Liver (tissue), 9 donors: ENCODE results near the gene TRHDE. TPM values are rescaled to one million over a fixed set of nuclear protein-coding genes. Genes with fewer than 3 reads are reported as not detected.
"Not testable (repeated sequence)": the region's sequence is repeated elsewhere in the genome, so short reads cannot be mapped to it uniquely, and the experiment has no call there.

ENCODE experiments used
- DNase-seq: peaks from one replicate; pipeline ENCODE4 v3.0.0-alpha.2; 2017; ENCODE audit warnings: low spot score
- H3K27ac ChIP-seq, 2 donors: one replicate each; pipeline ENCODE4 v1.7.0; 2013; ENCODE audit warnings: inconsistent platforms in 2 of 2, low read length in 2 of 2, control low read depth in 1 of 2, low read depth in 1 of 2, mild to moderate bottlenecking in 1 of 2
- H3K27me3 ChIP-seq, 4 donors: one replicate each; pipeline versions ENCODE4 v1.6.1 to v1.7.0; 2013; ENCODE audit warnings: low read length in 3 of 4, inconsistent platforms in 1 of 4, mild to moderate bottlenecking in 1 of 4, moderate library complexity in 1 of 4; ENCODE audit not compliant: control insufficient read depth in 4 of 4, insufficient read depth in 4 of 4
- H3K36me3 ChIP-seq, 4 donors: one replicate each; pipeline versions ENCODE4 v1.6.1 to v1.7.0; 2013; ENCODE audit warnings: low read length in 3 of 4, mild to moderate bottlenecking in 3 of 4, low read depth in 1 of 4, moderate library complexity in 1 of 4; ENCODE audit not compliant: control insufficient read depth in 4 of 4, insufficient read depth in 3 of 4
- H3K4me1 ChIP-seq, 4 donors: one replicate each; pipeline versions ENCODE4 v1.6.1 to v1.7.0; 2013; ENCODE audit warnings: low read length in 3 of 4, mild to moderate bottlenecking in 3 of 4, moderate library complexity in 1 of 4; ENCODE audit not compliant: control insufficient read depth in 4 of 4, insufficient read depth in 4 of 4
- H3K4me3 ChIP-seq, 3 donors: one replicate each; pipeline versions ENCODE4 v1.6.1 to v1.7.0; 2013; ENCODE audit warnings: low read length in 3 of 3, control low read depth in 1 of 3, low read depth in 1 of 3, mild to moderate bottlenecking in 1 of 3
- H3K9ac ChIP-seq, 2 donors: one replicate each; pipeline ENCODE4 v1.7.0; 2013; ENCODE audit warnings: low read length in 2 of 2, mild to moderate bottlenecking in 2 of 2, moderate library complexity in 2 of 2, control low read depth in 1 of 2, low read depth in 1 of 2
- H3K9me3 ChIP-seq, 4 donors: one replicate each; pipeline versions ENCODE4 v1.6.1 to v1.7.0; 2013; ENCODE audit warnings: low read length in 3 of 4; ENCODE audit not compliant: control insufficient read depth in 4 of 4
- ATF3 ChIP-seq: IDR thresholded peaks from 2 replicates; pipeline ENCODE4 v1.6.1; 2016; ENCODE audit warnings: antibody characterized with exemption
- CTCF ChIP-seq: fragments of 150-350 bp; IDR thresholded peaks from 2 replicates; pipeline ENCODE4 v1.5.1; 2017; ENCODE audit warnings: improper control_type of control experiment, low read depth, low read length; ENCODE audit not compliant: missing input control
- EGR1 ChIP-seq, 2 donors: IDR thresholded peaks; 2 replicates each; pipeline ENCODE4 v1.6.1; 2016 to 2018; ENCODE audit warnings: antibody characterized with exemption in 2 of 2, low read depth in 2 of 2
- FOXA1 ChIP-seq: IDR thresholded peaks from 2 replicates; pipeline ENCODE4 v1.6.1; 2016; ENCODE audit warnings: antibody characterized with exemption
- FOXA2 ChIP-seq: IDR thresholded peaks from 2 replicates; pipeline ENCODE4 v1.6.1; 2016; ENCODE audit warnings: antibody characterized with exemption
- GABPA ChIP-seq, 2 donors: IDR thresholded peaks in 1 of 2; conservative IDR thresholded peaks in 1 of 2; 2 replicates each; pipeline ENCODE4 v1.6.1; 2016; ENCODE audit warnings: antibody characterized with exemption in 2 of 2, mild to moderate bottlenecking in 1 of 2, moderate library complexity in 1 of 2
- HNF4A ChIP-seq, 2 donors: conservative IDR thresholded peaks; 2 replicates each; pipeline ENCODE4 v1.6.1; 2016; ENCODE audit warnings: antibody characterized with exemption in 2 of 2, mild to moderate bottlenecking in 2 of 2
- HNF4G ChIP-seq: IDR thresholded peaks from 2 replicates; pipeline ENCODE4 v1.6.1; 2016; ENCODE audit warnings: antibody characterized with exemption
- JUND ChIP-seq, 2 donors: IDR thresholded peaks; 2 replicates each; pipeline ENCODE4 v1.6.1; 2016; ENCODE audit warnings: antibody characterized with exemption in 2 of 2
- MAX ChIP-seq: IDR thresholded peaks from 2 replicates; pipeline ENCODE4 v1.6.1; 2016; ENCODE audit warnings: antibody characterized with exemption
- NR2F2 ChIP-seq: IDR thresholded peaks from 2 replicates; pipeline ENCODE4 v1.6.1; 2016; ENCODE audit warnings: antibody characterized with exemption
- REST ChIP-seq: IDR thresholded peaks from 2 replicates; pipeline ENCODE4 v1.6.1; 2016; ENCODE audit warnings: antibody characterized with exemption, mild to moderate bottlenecking
- RXRA ChIP-seq, 2 donors: IDR thresholded peaks; 2 replicates each; pipeline ENCODE4 v1.6.1; 2017 to 2018; ENCODE audit warnings: antibody characterized with exemption in 2 of 2, mild to moderate bottlenecking in 1 of 2
- SP1 ChIP-seq: IDR thresholded peaks from 2 replicates; pipeline ENCODE4 v1.6.1; 2018; ENCODE audit warnings: antibody characterized with exemption, mild to moderate bottlenecking
- TAF1 ChIP-seq: conservative IDR thresholded peaks from 2 replicates; pipeline ENCODE4 v1.6.1; 2016; ENCODE audit warnings: antibody characterized with exemption, mild to moderate bottlenecking
- YY1 ChIP-seq: IDR thresholded peaks from 2 replicates; pipeline ENCODE4 v1.6.1; 2016; ENCODE audit warnings: antibody characterized with exemption, mild to moderate bottlenecking
- ZBTB33 ChIP-seq: IDR thresholded peaks from 2 replicates; pipeline ENCODE4 v1.6.1; 2016; ENCODE audit warnings: antibody characterized with exemption
- WGBS: extraction: QIAGEN DNeasy Blood & Tissue Kit; methylation state at CpG from one replicate; pipeline ENCODE4 v1.1.7; 2013; 5-methylcytosine and 5-hydroxymethylcytosine counted together
- polyA plus RNA-seq, 2 donors: library from polyadenylated mRNA; stranded (reverse) in 1 of 2; unstranded in 1 of 2; fragments of 200-250 nt in 1 of 2; fragments of >200 nt in 1 of 2; fragmentation: Nextera tagmentation in 1 of 2; extraction: Ambion mirVana in 1 of 2; gene quantifications; one replicate each; pipeline versions ENCODE4 v1.2.1 to v1.2.3, GENCODE V29; 2013 to 2015
- total RNA-seq, 2 donors: library from RNA; depleted of rRNA; stranded (reverse); fragments of >200 nt; gene quantifications; one replicate each; pipeline ENCODE4 v1.2.3, GENCODE V29; 2014
- donor health status: healthy.
- donor health status: healthy.
- donor health status: healthy.
- donor health status: healthy.
- donor health status: healthy.

Gene TRHDE
- total and polyA plus RNA-seq, 4 donors: 0.05 to 0.17 (median 0.14) TPM; not detected in 1

- H3K27me3 ChIP-seq: no peaks in the 10 kb centered on the region
- H3K36me3 ChIP-seq: no peaks in the 10 kb centered on the region
- no peak for TF ChIP-seq MAX
- TF ChIP-seq RXRA (IDR thresholded peaks at IDR 0.05): no peak
- no peak for TF ChIP-seq GABPA (IDR thresholded peaks at IDR 0.05 in 1 of 2, conservative IDR thresholded peaks at IDR 0.05 in 1 of 2)
- TF ChIP-seq EGR1 (IDR thresholded peaks at IDR 0.05; ENCODE audit: low read depth in 2 of 2): no peak
- no peak for TF ChIP-seq JUND (IDR thresholded peaks at IDR 0.05)
- TF ChIP-seq ZBTB33: no peak
- no peak for TF ChIP-seq ATF3
- no peak for TF ChIP-seq CTCF
- TF ChIP-seq FOXA2: no peak
- no peak for TF ChIP-seq HNF4G
- no peak for TF ChIP-seq HNF4A (conservative IDR thresholded peaks at IDR 0.05)
- TF ChIP-seq NR2F2: no peak
- TF ChIP-seq TAF1: no peak
- TF ChIP-seq YY1: no peak
- no peak for TF ChIP-seq FOXA1
- TF ChIP-seq REST: no peak
- TF ChIP-seq SP1: no peak
- H3K27ac ChIP-seq: no peak overlapping the region
- no peak for DNase-seq
- H3K4me3 ChIP-seq: no peak overlapping the region
- no peaks in the 10 kb centered on the region for H3K4me1 ChIP-seq
- no peak overlapping the region for H3K9ac ChIP-seq
- H3K9me3 ChIP-seq: no peaks in the 10 kb centered on the region
Observed at GRCh38 chr12:72658615-72659014, 386.4 kb downstream of the TRHDE start.

GRCh38 chr12:72660174-72660573, 388.0 kb downstream of the TRHDE start:
- H3K27ac ChIP-seq, H3K27me3 ChIP-seq, H3K4me1 ChIP-seq, H3K4me3 ChIP-seq, H3K9ac ChIP-seq, DNase-seq, H3K36me3 ChIP-seq, H3K9me3 ChIP-seq: not testable (repeated sequence)
- 90% methylated on average over 7 of the region's 7 CpGs for WGBS
